NCI-H128 (cell line): ENCODE results near the gene MED23.
A peak's percentile ranks its signal among the peaks of the same experiment; 100 is the strongest.

Source experiments
- DNase-seq: peaks from one replicate; lab custom pipeline; 2025; ENCODE audit not compliant: unreplicated experiment; lab: John Stamatoyannopoulos, UW

MED23 gene, protein sequence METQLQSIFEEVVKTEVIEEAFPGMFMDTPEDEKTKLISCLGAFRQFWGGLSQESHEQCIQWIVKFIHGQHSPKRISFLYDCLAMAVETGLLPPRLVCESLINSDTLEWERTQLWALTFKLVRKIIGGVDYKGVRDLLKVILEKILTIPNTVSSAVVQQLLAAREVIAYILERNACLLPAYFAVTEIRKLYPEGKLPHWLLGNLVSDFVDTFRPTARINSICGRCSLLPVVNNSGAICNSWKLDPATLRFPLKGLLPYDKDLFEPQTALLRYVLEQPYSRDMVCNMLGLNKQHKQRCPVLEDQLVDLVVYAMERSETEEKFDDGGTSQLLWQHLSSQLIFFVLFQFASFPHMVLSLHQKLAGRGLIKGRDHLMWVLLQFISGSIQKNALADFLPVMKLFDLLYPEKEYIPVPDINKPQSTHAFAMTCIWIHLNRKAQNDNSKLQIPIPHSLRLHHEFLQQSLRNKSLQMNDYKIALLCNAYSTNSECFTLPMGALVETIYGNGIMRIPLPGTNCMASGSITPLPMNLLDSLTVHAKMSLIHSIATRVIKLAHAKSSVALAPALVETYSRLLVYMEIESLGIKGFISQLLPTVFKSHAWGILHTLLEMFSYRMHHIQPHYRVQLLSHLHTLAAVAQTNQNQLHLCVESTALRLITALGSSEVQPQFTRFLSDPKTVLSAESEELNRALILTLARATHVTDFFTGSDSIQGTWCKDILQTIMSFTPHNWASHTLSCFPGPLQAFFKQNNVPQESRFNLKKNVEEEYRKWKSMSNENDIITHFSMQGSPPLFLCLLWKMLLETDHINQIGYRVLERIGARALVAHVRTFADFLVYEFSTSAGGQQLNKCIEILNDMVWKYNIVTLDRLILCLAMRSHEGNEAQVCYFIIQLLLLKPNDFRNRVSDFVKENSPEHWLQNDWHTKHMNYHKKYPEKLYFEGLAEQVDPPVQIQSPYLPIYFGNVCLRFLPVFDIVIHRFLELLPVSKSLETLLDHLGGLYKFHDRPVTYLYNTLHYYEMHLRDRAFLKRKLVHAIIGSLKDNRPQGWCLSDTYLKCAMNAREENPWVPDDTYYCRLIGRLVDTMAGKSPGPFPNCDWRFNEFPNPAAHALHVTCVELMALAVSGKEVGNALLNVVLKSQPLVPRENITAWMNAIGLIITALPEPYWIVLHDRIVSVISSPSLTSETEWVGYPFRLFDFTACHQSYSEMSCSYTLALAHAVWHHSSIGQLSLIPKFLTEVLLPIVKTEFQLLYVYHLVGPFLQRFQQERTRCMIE (N-terminal part only)

GRCh38 chr6:131627724-131628682 is at the start of gene MED23:
Gene MED23 (minus strand): TSS chr6:131628242. CDS start chr6:131628049, 193 bp downstream.
- peak; percentile 92 for DNase-seq

GRCh38 chr6:131673184-131673583 is 45.1 kb upstream of the MED23 start:
- DNase-seq = no peak

- no peak for DNase-seq
Observed at GRCh38 chr6:131669891-131670290, 41.8 kb upstream of the MED23 start.

GRCh38 chr6:131663578-131664165 is 35.6 kb upstream of the MED23 start:
- DNase-seq = no peak

DNA sequence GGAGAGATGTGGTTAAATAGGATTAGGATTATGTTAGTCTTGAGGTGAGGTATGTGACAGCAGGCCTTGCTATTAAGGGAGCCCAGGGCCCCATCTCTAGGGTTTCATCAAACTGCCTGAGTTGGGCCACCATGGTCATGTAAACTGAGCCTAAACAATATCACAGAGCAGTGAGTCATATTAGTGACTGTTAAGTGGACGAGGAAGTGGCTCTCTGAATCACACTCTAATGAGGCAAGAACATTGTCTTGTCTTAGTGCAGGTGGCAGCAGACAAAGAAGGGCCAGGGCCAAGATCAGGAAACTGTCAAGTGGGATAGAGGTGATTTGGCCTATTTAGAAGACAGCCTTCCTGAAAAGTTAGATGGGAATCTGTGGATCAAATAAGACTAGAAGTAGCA is 32.2 kb upstream of the MED23 start:
- DNase-seq = no peak

- DNase-seq = no peak
Observed at GRCh38 chr6:131658287-131658686, 30.2 kb upstream of the MED23 start.

- no peak for DNase-seq
Observed at GRCh38 chr6:131657630-131658111, 29.6 kb upstream of the MED23 start.

- no peak for DNase-seq
Observed at GRCh38 chr6:131657222-131657621, 29.2 kb upstream of the MED23 start.

- DNase-seq = no peak
Observed at GRCh38 chr6:131656667-131657066, 28.6 kb upstream of the MED23 start.

- no peak for DNase-seq
Observed at GRCh38 chr6:131655951-131656350, 27.9 kb upstream of the MED23 start.

DNA sequence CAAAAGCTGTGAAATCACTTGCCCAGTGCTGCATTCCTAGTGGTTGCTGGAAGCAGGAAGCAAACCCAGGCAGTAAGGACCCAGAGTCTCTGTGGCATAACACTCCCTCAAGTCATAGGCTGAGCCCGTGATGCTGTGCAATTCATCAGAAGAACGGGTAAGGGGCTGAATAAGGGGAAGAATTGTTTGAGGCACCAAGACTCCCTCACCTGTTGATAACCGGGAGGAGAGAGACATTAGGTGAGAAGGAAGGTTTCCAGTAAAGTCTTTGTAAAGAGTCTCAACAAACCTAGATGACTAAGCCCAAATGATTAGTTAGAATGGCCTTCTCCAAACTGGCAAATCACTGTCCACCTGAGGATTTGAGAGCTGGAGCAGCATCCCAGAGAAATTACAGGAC is 27.3 kb upstream of the MED23 start:
- no peak for DNase-seq

GRCh38 chr6:131654326-131654725 is 26.3 kb upstream of the MED23 start:
- no peak for DNase-seq

- DNase-seq = no peak
Observed at GRCh38 chr6:131652472-131652871, 24.4 kb upstream of the MED23 start.

GRCh38 chr6:131651782-131652181 is 23.7 kb upstream of the MED23 start:
- DNase-seq = no peak

DNA sequence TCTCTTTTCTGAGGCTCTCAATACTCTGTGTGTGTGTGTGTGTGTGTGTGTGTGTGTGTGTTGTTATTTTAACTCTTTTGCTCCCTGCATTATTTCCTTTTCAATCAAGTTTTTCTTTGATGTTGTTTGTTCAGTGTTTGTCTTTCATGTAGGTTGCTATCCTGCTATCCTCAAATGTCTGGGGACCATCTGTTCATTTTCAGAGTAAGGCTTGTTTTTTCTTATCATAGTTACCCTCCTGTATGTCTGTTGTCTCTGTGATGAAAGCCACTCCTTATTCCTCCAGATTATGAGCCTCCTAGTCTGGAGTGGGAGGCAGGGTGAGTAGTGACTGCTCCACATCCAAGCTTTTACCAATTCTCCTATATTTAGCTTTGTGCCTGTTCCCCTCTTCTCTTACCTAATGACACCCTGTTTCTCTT is 18.2 kb upstream of the MED23 start:
- no peak for DNase-seq

DNA sequence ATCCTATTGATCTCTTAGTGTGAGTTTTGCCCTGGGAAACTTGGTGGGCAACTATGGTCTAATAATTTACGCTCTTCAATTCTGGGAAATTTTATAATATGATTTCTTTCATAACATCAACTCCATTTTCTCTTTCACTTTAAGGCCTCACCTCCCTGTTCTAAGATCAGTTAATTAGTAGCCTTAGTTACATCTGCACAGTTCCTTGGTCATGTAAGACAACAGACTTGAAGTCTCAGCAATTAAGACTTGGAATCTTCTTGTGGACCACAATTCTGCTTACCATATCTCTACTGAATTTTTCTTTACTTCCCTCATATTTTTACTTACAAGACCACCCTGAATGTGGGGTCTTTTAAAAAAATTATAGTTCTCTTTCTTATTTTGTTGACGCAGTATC is 17.8 kb upstream of the MED23 start:
- no peak for DNase-seq

GRCh38 chr6:131644921-131645320 is 16.9 kb upstream of the MED23 start:
- no peak for DNase-seq

- DNase-seq = no peak
Observed at GRCh38 chr6:131643855-131644460, 15.9 kb upstream of the MED23 start.

- DNase-seq = no peak
Observed at GRCh38 chr6:131642987-131643611, 15.1 kb upstream of the MED23 start.
